Measurements from ENCODE around the gene FOXP3.

The FOXP3 gene

GRCh38 chrX:49249071-49249470 lies 15.4 kb downstream of the FOXP3 start:
- no peak for DNase-seq

DNA sequence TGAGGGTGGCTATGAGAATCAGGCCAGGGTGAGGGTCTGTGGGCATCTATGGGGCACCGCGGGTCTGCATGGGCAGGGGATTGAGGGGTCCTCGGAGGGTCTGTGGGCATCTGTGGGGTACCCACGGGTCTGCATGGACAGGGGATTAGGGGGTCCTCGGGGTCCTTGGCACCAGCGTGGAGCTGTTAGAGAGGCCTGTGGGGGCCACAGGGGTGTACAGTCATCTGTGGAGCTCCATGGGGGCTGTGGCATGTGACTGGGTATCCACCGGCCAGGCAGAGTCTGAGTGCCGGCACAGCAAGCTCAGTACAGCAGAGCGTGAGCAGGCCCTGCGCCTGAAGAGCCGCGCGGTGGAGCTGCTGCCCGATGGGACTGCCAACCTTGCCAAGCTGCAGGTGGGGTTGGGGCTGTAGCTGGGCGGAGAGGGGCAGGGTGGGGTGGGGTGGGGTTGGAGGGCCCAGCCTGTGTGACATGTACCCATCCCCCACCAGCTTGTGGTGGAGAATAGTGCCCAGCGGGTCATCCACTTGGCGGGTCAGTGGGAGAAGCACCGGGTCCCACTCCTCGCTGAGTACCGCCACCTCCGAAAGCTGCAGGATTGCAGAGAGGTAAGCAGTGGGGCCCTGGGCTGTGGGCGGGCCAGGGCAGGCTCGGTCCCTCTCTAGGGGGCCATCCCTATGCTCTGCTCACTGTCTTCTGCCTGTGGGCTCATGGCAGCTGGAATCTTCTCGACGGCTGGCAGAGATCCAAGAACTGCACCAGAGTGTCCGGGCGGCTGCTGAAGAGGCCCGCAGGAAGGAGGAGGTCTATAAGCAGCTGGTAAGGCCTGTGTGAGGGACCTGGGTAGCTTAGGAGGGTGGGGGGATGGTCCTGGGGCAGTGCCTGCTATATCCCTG lies 16.3 kb downstream of the FOXP3 start:
- no peak for DNase-seq

- no peak for DNase-seq
Measured at GRCh38 chrX:49247346-49247745, 17.2 kb downstream of the FOXP3 start.

DNA sequence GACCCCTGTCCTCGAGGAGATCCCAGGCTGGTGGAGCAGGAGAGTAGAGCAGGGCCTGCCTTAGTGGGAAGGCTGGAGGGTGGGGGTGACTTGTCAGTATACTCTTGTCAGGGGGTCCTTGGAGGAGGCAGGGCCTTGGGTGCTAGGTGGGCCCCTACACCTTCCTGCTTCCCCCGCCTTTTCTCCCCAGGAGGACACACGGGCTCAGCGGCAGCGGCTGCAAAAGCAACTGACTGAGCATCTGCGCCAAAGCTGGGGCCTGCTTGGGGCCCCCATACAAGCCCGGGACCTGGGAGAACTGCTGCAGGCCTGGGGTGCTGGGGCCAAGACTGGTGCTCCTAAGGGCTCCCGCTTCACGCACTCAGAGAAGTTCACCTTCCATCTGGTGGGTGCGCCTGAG lies 18.0 kb downstream of the FOXP3 start:
- DNase-seq = no peak

GRCh38 chrX:49244207-49244606 lies 20.3 kb downstream of the FOXP3 start:
- no peak for DNase-seq

GRCh38 chrX:49243166-49243565 lies 21.3 kb downstream of the FOXP3 start:
- no peak for DNase-seq

DNA sequence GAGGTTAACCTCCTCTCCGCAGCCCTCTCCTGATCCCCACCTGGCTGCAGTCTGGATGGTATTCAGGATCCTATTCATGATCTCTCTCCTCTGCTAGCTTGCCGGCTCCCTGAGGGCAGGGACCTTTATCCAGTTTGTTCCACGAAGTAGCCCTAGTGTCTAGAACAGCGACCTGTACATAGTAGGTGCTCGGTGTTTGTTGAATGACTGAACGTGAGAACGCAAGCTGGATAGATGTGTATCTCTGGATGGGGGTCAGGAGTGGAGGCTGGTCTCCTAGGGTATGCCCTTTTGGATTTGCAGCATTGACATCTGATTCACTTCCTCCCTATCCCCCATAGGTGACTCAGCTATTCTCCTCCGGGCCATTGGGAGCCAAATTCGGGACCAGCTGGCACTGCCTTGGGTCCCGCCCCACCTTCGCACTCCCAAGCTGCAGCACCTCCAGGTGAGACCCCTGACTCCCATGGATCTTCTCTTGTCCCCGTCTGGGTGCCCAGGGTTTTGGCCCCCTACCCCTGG lies 21.9 kb downstream of the FOXP3 start:
- no peak for DNase-seq

- DNase-seq = no peak
Measured at GRCh38 chrX:49238735-49239134, 25.8 kb downstream of the FOXP3 start.

- no peak for DNase-seq
Measured at GRCh38 chrX:49237060-49237459, 27.4 kb downstream of the FOXP3 start.

DNA sequence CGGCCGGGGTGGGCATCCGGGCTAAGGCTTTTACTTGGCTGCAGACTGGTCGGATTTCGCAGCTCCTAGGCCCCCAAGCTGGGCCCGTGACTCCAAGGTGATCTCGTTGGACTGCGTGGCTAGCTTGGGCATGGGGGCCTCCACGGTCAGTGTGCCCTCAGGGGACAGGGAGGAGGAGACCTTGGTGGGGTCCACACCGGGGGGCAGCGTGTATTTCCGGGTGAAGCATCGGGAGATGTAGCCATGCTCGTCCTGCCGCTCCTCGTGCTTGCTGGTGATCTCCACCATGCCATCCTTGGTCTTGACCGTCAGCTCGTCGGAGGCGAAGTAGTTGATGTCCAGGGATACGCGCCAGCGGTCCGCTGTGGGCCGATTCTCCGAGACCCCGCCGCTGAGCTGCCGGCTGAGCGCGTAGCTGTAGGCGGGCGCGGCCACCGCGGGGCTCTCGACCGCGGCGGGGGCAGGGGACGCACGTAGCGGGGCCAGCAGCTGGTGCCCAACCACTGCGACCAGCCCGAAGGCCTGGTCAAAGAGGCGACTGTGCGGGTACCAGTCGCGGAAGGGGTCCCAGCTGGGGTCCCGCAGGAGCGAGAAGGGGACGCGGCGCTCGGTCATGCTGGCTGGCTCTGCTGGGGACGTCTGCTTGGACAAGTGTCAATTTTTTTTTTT lies 30.5 kb downstream of the FOXP3 start:
- peak; percentile 8 for DNase-seq

GRCh38 chrX:49233176-49233575 lies 31.3 kb downstream of the FOXP3 start, which contains the start of gene CACNA1F:
Gene CACNA1F, minus strand, starts transcription at chrX:49233340. Its CDS starts 31 bp downstream, at chrX:49233309.
- DNase-seq = no peak

- no peak for DNase-seq
Measured at GRCh38 chrX:49232525-49232924, 32.0 kb downstream of the FOXP3 start.

GRCh38 chrX:49231333-49232000 lies 33.0 kb downstream of the FOXP3 start:
- DNase-seq = no peak

DNA sequence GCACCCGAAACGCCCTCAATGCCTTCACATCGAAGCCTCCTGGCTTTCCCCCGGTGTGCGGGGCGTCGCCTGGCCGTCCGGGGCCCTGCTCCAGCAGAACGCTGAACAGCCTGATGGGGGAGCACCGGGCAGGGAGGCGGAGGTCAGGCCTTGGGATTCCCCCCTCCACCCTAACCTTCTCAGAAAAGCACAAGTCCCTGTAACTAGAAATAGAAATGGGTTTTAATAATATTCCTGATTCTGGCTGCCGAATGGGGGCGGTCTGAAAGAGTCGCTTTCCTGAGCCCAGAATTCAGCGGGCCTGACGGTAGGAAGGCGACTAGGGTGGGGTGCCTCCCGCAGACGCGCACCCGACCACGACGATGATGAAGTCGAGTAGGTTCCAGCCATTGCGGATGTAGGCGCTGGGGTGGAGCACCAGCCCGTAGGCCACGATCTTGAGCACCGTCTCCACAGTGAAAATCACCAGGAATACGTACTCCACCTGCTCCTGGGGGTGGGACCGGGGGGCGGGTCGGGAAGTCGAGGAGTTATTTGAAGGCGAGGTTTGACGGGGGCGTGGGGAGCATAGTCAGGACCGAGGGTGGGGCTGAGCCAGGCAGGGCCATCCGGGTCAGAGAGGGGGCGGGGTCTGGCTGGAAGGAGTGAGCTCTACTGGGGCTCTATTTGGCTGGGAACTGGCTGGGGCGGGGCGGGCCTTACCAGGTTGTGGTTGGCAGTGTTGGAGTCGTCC lies 33.8 kb downstream of the FOXP3 start:
- DNase-seq = peak; percentile 33

- DNase-seq = no peak
Measured at GRCh38 chrX:49228185-49228584, 36.3 kb downstream of the FOXP3 start.

GRCh38 chrX:49227726-49228125 lies 36.8 kb downstream of the FOXP3 start:
- no peak for DNase-seq

- no peak for DNase-seq
Measured at GRCh38 chrX:49226946-49227345, 37.6 kb downstream of the FOXP3 start.

GRCh38 chrX:49225858-49226257 lies 38.7 kb downstream of the FOXP3 start:
- no peak for DNase-seq

- no peak for DNase-seq
Measured at GRCh38 chrX:49221868-49222267, 42.6 kb downstream of the FOXP3 start.

DNA sequence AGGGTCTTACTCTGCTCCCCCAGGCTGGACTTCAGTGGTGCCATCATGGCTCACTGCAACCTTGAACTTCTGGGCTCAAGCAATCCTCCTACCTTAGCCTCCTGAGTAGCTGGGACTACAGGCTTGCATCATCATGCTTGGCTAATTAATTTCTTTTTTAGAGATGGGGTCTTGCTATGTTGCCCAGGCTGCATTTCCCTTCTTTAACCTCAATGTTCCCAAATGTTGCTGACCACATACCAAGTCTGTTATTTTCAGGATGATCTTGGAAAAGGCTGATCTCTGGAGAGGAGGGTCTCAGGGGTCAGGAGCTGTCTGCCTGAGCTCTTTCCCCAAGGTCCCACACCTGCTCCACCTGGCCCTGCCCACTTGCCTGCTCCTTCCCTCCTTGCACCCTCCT lies 44.4 kb downstream of the FOXP3 start:
- no peak for DNase-seq

- no peak for DNase-seq
Measured at GRCh38 chrX:49214996-49215526, 49.4 kb downstream of the FOXP3 start.

GRCh38 chrX:49214416-49214815 lies 50.1 kb downstream of the FOXP3 start:
- no peak for DNase-seq
